HFF-Myc (cell line): ENCODE data around the gene NTN1.

Source experiments
- DNase-seq: peaks from one replicate; pipeline ENCODE4 v3.0.0-alpha.2; 2011; ENCODE audit warnings: low read depth; ENCODE audit errors: extremely low read depth
- H3K4me3 ChIP-seq: replicated peaks from 2 replicates; pipeline ENCODE4 v1.5.1; 2011; ENCODE audit warnings: low read depth, mild to moderate bottlenecking, control low read depth, low read length
- CTCF ChIP-seq: IDR thresholded peaks from 2 replicates; pipeline ENCODE4 v1.5.1; 2012; ENCODE audit warnings: mild to moderate bottlenecking, low read depth, low read length, control low read depth; ENCODE audit errors: missing control alignments

The NTN1 gene

GRCh38 chr17:9218911-9219310 lies 197.6 kb downstream of the NTN1 start:
- DNase-seq = no peak
- no peak for TF ChIP-seq CTCF
- H3K4me3 ChIP-seq = no peak overlapping the region

- DNase-seq = no peak
- no peak for TF ChIP-seq CTCF
Measured at GRCh38 chr17:9219631-9220397, 198.5 kb downstream of the NTN1 start.

GRCh38 chr17:9220398-9221146 lies 199.3 kb downstream of the NTN1 start:
- TF ChIP-seq CTCF = no peak
- DNase-seq = no peak
- H3K4me3 ChIP-seq = no peak overlapping the region

More at GRCh38 chr17:9219631-9220397, 198.5 kb downstream of the NTN1 start:
- H3K4me3 ChIP-seq = no peak overlapping the region

- no peak for TF ChIP-seq CTCF
- H3K4me3 ChIP-seq = no peak overlapping the region
- DNase-seq = no peak
Measured at GRCh38 chr17:9221147-9221921, 200.0 kb downstream of the NTN1 start.

- DNase-seq = no peak
- no peak overlapping the region for H3K4me3 ChIP-seq
- no peak for TF ChIP-seq CTCF
Measured at GRCh38 chr17:9221922-9222180, 200.5 kb downstream of the NTN1 start.

GRCh38 chr17:9223531-9223930 lies 202.2 kb downstream of the NTN1 start:
- no peak for TF ChIP-seq CTCF
- no peak overlapping the region for H3K4me3 ChIP-seq

More at GRCh38 chr17:9223531-9223930, 202.2 kb downstream of the NTN1 start:
- DNase-seq = no peak
